ENCODE measurements around the gene APOBR.

The APOBR gene

GRCh38 chr16:28528463-28528867 lies 34.0 kb downstream of the APOBR start:
- no peak for TF ChIP-seq EZH2phosphoT487 (IDR thresholded peaks at IDR 0.05; ENCODE audit: borderline replicate concordance, low read length)
- TF ChIP-seq CTCF (IDR thresholded peaks at IDR 0.05; ENCODE audit: low read depth, low read length, poor library complexity, severe bottlenecking) = no peak
- H3K4me1 ChIP-seq (ENCODE audit: control insufficient read depth, low read length) = 0 out of 2 replicates have a peak, but pooled peaks cover 5% of the 10 kb centered on the region
- H3K27me3 ChIP-seq (ENCODE audit: control insufficient read depth, low read length) = peaks cover 21% of the 10 kb centered on the region
- no peak overlapping the region for H3K27ac ChIP-seq (ENCODE audit: low read depth, low read length)
- H3F3A ChIP-seq (ENCODE audit: control insufficient read depth, insufficient read depth) = no peaks in the 10 kb centered on the region
- H4K20me1 ChIP-seq (ENCODE audit: control insufficient read depth, insufficient read depth, low read depth, low read length) = no peaks in the 10 kb centered on the region
- H3K9me2 ChIP-seq (replicated peaks; ENCODE audit: control insufficient read depth, low read length) = no peaks in the 10 kb centered on the region
- no peaks in the 10 kb centered on the region for H3K36me3 ChIP-seq (ENCODE audit: control insufficient read depth, low read length)
- H3K79me2 ChIP-seq (ENCODE audit: control insufficient read depth, low read length) = no peaks in the 10 kb centered on the region
- no peaks in the 10 kb centered on the region for H3K9me3 ChIP-seq (ENCODE audit: control insufficient read depth, insufficient read depth, low read length)
- no peak overlapping the region for H3K4me2 ChIP-seq (ENCODE audit: low read length)
- no peak overlapping the region for H3K4me3 ChIP-seq (ENCODE audit: low read length)

- no peaks in the 10 kb centered on the region for H3K79me2 ChIP-seq (ENCODE audit: control insufficient read depth, low read length)
- H3K4me2 ChIP-seq (ENCODE audit: low read length) = no peak overlapping the region
- H3K4me1 ChIP-seq (ENCODE audit: control insufficient read depth, low read length) = 0 out of 2 replicates have a peak, but pooled peaks cover 5% of the 10 kb centered on the region
- H3K27ac ChIP-seq (ENCODE audit: low read depth, low read length) = no peak overlapping the region
- H3K9me2 ChIP-seq (replicated peaks; ENCODE audit: control insufficient read depth, low read length) = no peaks in the 10 kb centered on the region
- H3K27me3 ChIP-seq (ENCODE audit: control insufficient read depth, low read length) = peaks cover 20% of the 10 kb centered on the region
- H3K9me3 ChIP-seq (ENCODE audit: control insufficient read depth, insufficient read depth, low read length) = no peaks in the 10 kb centered on the region
- H4K20me1 ChIP-seq (ENCODE audit: control insufficient read depth, insufficient read depth, low read depth, low read length) = no peaks in the 10 kb centered on the region
- TF ChIP-seq CTCF (IDR thresholded peaks at IDR 0.05; ENCODE audit: low read depth, low read length, poor library complexity, severe bottlenecking) = no peak
- H3K4me3 ChIP-seq (ENCODE audit: low read length) = no peak overlapping the region
- H3F3A ChIP-seq (ENCODE audit: control insufficient read depth, insufficient read depth) = no peaks in the 10 kb centered on the region
- H3K36me3 ChIP-seq (ENCODE audit: control insufficient read depth, low read length) = no peaks in the 10 kb centered on the region
Observed at GRCh38 chr16:28529124-28529523, 34.7 kb downstream of the APOBR start.

- no peak overlapping the region for H3K4me2 ChIP-seq (ENCODE audit: low read length)
- H3K79me2 ChIP-seq (ENCODE audit: control insufficient read depth, low read length) = no peaks in the 10 kb centered on the region
- H3F3A ChIP-seq (ENCODE audit: control insufficient read depth, insufficient read depth) = no peaks in the 10 kb centered on the region
- no peaks in the 10 kb centered on the region for H3K4me1 ChIP-seq (ENCODE audit: control insufficient read depth, low read length)
- H3K9me2 ChIP-seq (replicated peaks; ENCODE audit: control insufficient read depth, low read length) = no peaks in the 10 kb centered on the region
- TF ChIP-seq EZH2phosphoT487 (IDR thresholded peaks at IDR 0.05; ENCODE audit: borderline replicate concordance, low read length) (no peak), CTCF (IDR thresholded peaks at IDR 0.05; ENCODE audit: low read depth, low read length, poor library complexity, severe bottlenecking) (no peak)
- H3K36me3 ChIP-seq (ENCODE audit: control insufficient read depth, low read length) = no peaks in the 10 kb centered on the region
- H4K20me1 ChIP-seq (ENCODE audit: control insufficient read depth, insufficient read depth, low read depth, low read length) = no peaks in the 10 kb centered on the region
- peaks cover 20% of the 10 kb centered on the region for H3K27me3 ChIP-seq (ENCODE audit: control insufficient read depth, low read length)
- H3K27ac ChIP-seq (ENCODE audit: low read depth, low read length) = no peak overlapping the region
- H3K4me3 ChIP-seq (ENCODE audit: low read length) = no peak overlapping the region
- H3K9me3 ChIP-seq (ENCODE audit: control insufficient read depth, insufficient read depth, low read length) = no peaks in the 10 kb centered on the region
Observed at GRCh38 chr16:28531777-28532744, 37.6 kb downstream of the APOBR start.
